Effector memory CD4-positive, alpha-beta T cell (primary cell): ENCODE measurements around the gene LMAN2.

Source experiments
- DNase-seq, 3 donors: peaks; one replicate each; pipeline ENCODE4 v3.0.0-alpha.2; 2020
- H3K27ac ChIP-seq: 2 replicates; pipeline ENCODE4 v1.7.0; 2013; ENCODE audit warnings: mild to moderate bottlenecking, low read length, moderate library complexity; ENCODE audit not compliant: insufficient read depth, poor library complexity, severe bottlenecking
- H3K27me3 ChIP-seq: replicated peaks from 2 replicates; pipeline ENCODE4 v1.7.0; 2013; ENCODE audit warnings: mild to moderate bottlenecking, low read length; ENCODE audit not compliant: insufficient read depth, control insufficient read depth, poor library complexity, severe bottlenecking
- H3K36me3 ChIP-seq: 2 replicates; pipeline ENCODE4 v1.7.0; 2013; ENCODE audit warnings: mild to moderate bottlenecking, low read length, moderate library complexity; ENCODE audit not compliant: control insufficient read depth, insufficient read depth
- H3K4me1 ChIP-seq: 2 replicates; pipeline ENCODE4 v1.7.0; 2013; ENCODE audit warnings: low read length, mild to moderate bottlenecking; ENCODE audit not compliant: control insufficient read depth, insufficient read depth, poor library complexity, severe bottlenecking
- H3K4me3 ChIP-seq: 2 replicates; pipeline ENCODE4 v1.7.0; 2013; ENCODE audit warnings: low read length, low read depth, mild to moderate bottlenecking; ENCODE audit not compliant: insufficient read depth, poor library complexity, severe bottlenecking
- H3K9me3 ChIP-seq: 2 replicates; pipeline ENCODE4 v1.7.0; 2013; ENCODE audit warnings: mild to moderate bottlenecking, low read length, moderate library complexity; ENCODE audit not compliant: control insufficient read depth

LMAN2 gene

DNA sequence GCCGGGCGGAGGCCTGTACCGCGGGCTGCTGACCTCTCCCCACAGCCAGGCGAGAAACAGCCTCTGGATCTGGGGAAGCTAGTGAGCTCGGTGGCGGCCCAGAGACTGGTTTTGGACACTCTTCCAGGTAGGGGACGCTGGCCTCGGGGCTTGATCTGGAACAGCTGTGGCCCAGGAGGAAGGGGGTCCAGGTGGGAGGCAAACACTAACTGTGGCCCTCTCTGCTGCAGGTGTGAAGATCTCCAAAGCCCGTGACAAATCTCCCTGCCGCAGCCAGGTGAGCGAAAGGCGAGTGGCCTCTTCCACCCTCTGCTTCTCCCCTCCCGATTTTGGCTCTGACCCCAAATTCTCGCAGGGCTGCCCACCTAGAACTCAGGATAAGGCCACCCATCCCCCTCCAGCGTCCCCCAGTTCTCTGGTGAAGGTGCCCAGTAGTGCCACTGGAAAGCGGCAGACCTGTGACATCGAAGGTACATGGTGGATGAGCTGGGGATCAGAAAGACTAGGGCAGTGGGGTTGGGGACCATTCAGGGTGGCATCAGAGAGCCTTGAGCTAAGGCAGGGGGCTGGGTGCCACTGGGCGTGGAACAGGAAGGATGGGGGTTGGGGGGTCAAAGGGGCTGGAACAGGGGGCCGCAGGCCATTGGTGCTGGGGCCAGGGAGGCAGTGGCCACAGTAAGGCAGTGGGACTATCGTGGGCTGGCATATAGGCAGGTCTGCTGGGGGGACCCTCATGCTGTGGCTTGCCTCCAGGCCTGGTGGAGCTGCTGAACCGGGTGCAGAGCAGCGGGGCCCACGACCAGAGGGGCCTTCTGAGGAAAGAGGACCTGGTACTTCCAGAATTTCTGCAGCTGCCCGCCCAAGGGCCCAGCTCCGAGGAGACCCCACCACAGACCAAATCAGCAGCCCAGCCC is 19.9 kb upstream of the LMAN2 start:
- Histone ChIP-seq H3K4me3 (peak overlapping the region; percentile 43), H3K27me3 (no peaks in the 10 kb centered on the region), H3K36me3 (peaks cover 36% of the 10 kb centered on the region), H3K4me1 (peaks cover 47% of the 10 kb centered on the region), H3K9me3 (no peaks in the 10 kb centered on the region), H3K27ac (peak overlapping the region; percentile 59)
- DNase-seq = no peak

DNA sequence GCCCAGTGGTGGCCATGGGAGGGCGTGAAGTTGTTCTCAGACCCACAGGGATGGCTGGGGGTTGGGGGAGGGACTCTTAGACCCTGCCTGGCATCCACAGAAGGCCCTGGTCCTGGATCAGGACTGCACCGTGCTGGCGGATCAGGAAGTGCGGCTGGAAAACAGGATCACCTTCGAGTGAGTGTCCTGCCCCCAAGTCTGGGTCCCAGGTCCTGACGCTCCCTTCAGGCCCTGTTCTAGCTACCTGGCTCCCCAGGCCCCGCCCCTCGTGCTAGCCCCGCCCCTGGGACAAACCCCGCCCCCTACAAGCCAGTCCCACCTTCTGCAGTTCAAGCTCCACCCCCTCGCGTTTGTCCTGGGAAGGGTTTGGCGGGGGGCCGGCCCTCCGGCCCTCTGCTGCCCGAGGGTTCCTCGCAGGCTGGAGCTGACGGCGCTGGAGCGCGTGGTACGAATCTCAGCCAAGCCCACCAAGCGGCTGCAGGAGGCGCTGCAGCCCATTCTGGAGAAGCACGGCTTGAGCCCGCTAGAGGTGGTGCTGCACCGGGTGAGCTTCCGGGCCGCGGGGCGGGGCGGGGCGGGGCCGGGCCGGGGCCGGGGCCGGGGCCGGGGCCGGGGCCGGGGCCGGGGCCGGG is 19.1 kb upstream of the LMAN2 start:
- H3K36me3 ChIP-seq = peaks cover 43% of the 10 kb centered on the region
- no peaks in the 10 kb centered on the region for H3K27me3 ChIP-seq
- peaks cover 47% of the 10 kb centered on the region for H3K4me1 ChIP-seq
- DNase-seq = peak in 1 of 3 donors; percentile 51
- no peak overlapping the region for H3K4me3 ChIP-seq
- H3K27ac ChIP-seq = peak overlapping the region; percentile 59
- no peaks in the 10 kb centered on the region for H3K9me3 ChIP-seq

GRCh38 chr5:177369645-177370440 is 18.4 kb upstream of the LMAN2 start:
- no peak for DNase-seq
- Histone ChIP-seq H3K9me3 (no peaks in the 10 kb centered on the region), H3K27me3 (no peaks in the 10 kb centered on the region), H3K27ac (peak overlapping the region; percentile 50), H3K4me3 (no peak overlapping the region), H3K36me3 (peaks cover 45% of the 10 kb centered on the region), H3K4me1 (peaks cover 48% of the 10 kb centered on the region)

DNA sequence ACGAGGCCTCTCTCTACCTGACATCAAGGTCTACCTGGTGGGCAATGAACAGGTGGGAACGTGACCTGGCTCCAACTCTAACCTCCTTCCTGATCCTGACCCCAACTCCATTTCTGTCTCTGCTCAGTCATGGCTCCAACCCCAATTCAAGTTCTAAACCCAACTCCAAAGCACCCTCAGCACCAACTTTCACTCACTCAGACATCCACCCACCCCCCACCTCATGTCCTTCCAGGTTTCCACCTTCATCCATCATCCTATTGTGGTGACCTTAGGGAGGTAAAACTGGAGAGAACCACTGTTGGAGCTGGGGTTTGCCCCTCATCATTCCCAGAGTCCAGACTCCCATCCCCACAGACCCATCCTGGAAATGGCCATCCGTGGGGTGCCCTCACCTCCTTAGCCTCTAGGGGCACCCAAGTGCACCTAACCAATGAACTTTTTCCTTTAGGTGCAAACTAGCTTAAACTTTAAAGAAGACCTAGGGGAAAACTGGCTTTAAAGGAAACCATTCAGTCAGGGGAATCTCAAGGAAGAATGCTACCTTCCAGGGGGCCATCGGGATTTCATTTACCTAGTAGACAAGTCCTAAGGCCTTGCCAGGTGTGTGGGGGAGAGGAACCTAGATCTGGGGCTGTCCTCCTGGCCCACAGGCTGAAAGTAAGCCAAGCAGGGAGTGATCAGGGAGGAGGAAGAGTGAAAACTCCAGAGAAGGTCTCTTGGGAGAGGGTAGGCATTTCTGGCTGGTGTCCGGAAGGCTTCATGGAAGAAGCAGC is 17.6 kb upstream of the LMAN2 start:
- Histone ChIP-seq H3K27me3 (no peaks in the 10 kb centered on the region), H3K9me3 (no peaks in the 10 kb centered on the region), H3K4me1 (peaks cover 51% of the 10 kb centered on the region), H3K27ac (peak overlapping the region; percentile 29), H3K36me3 (peaks cover 45% of the 10 kb centered on the region), H3K4me3 (no peak overlapping the region)
- DNase-seq = no peak

DNA sequence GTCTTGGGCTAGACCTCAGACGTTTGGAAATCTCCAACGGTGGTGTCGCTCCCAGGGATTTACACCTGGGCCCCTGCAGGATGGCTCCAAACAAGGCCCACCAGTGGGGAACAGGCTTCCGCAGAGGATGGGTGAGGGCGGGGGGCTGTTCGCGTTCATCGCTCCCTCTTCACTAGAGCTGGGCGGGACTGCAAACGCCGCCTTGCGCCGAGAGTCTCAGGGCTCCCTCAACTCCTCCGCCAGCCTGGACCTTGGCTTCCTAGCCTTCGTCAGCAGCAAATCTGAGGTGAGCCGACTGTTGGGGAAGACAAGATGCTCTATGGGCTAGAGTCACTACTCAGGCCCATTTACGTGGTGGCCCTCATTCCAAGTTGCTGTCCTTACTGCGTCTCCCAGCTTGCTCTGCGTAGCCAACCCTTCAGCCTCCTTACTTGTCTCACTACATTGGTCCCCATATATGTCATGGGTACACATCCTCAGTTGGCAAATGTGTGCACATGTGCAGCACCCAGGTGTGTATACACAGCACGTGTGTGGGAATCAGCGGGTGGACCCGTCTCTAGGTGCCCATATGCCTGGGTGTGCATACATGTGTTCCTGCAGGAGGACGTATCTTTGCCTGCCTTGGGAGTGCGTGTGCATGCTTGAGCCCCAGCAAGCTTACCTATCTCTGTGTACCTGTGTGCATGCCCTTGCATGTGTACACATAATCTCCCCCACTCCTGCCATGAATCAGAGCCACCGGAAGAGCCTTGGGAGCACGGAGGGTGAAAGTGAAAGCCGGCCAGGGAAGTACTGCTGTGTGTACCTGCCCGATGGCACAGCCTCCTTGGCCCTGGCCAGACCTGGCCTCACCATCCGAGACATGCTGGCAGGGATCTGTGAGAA is 16.8 kb upstream of the LMAN2 start:
- Histone ChIP-seq H3K27me3 (no peaks in the 10 kb centered on the region), H3K9me3 (no peaks in the 10 kb centered on the region), H3K36me3 (peaks cover 45% of the 10 kb centered on the region), H3K4me1 (peaks cover 51% of the 10 kb centered on the region), H3K4me3 (no peak overlapping the region), H3K27ac (peak overlapping the region; percentile 7)
- DNase-seq = no peak

- no peak for DNase-seq
- no peak overlapping the region for H3K4me3 ChIP-seq
- H3K9me3 ChIP-seq = no peaks in the 10 kb centered on the region
- H3K27ac ChIP-seq = no peak overlapping the region
- H3K36me3 ChIP-seq = peaks cover 45% of the 10 kb centered on the region
- H3K27me3 ChIP-seq = no peaks in the 10 kb centered on the region
- H3K4me1 ChIP-seq = peaks cover 50% of the 10 kb centered on the region
Measured at GRCh38 chr5:177367323-177367848, 15.9 kb upstream of the LMAN2 start.

DNA sequence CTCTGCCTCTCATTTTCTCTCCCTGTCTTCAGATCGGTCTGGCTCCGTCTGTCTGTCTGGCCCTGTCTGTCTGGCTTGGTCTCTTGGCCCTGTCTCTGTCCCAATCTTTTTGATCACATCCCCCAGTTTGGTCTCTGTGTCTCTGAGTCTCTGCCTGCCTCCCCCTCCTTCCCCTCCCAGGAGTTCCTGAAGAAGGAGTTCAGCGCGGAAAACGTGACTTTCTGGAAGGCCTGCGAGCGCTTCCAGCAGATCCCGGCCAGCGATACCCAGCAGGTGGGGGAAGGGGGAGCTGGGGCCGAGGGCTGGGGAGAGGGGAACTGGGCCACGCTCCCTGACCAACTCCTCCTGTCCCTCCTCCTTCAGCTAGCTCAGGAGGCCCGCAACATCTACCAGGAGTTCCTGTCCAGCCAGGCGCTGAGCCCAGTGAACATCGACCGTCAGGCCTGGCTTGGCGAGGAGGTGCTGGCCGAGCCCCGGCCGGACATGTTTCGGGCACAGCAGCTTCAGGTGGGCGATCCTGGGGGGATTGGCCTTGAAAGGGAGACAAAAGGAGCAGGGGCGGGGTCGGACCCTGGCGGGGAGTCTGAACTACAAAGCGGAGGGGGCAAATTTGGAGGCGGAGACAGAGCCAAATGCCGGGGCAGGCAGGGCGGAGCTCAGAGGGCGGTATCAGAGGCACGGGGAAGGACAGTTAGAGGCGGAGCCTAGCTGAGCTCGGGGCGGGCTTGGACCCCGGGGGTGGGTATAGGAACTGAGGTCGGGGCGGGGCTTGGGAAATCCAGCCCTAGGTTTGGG is 15.3 kb upstream of the LMAN2 start:
- Histone ChIP-seq H3K36me3 (peaks cover 45% of the 10 kb centered on the region), H3K9me3 (no peaks in the 10 kb centered on the region), H3K27me3 (no peaks in the 10 kb centered on the region), H3K4me3 (no peak overlapping the region), H3K27ac (no peak overlapping the region), H3K4me1 (peaks cover 50% of the 10 kb centered on the region)
- DNase-seq = no peak

- no peak overlapping the region for H3K4me3 ChIP-seq
- DNase-seq = no peak
- H3K27ac ChIP-seq = no peak overlapping the region
- no peaks in the 10 kb centered on the region for H3K9me3 ChIP-seq
- H3K4me1 ChIP-seq = peaks cover 50% of the 10 kb centered on the region
- peaks cover 45% of the 10 kb centered on the region for H3K36me3 ChIP-seq
- no peaks in the 10 kb centered on the region for H3K27me3 ChIP-seq
Measured at GRCh38 chr5:177365845-177366527, 14.5 kb upstream of the LMAN2 start.
